HepG2 (cell line): ENCODE data around the gene ZMIZ1. TPM values are rescaled to one million over a fixed set of nuclear protein-coding genes. Genes with fewer than 3 reads are reported as not detected.

Source experiments
- ATAC-seq: fragments of 200-7000 bp; cut with Tn5 transposase; 3 replicates; pipeline ENCODE4 v1.9.1; 2020; ENCODE audit warnings: mild to moderate bottlenecking, moderate library complexity
- BruUV-seq: library from RNA; stranded (reverse); fragments of 400-500 nt; replicated peaks from 2 replicates; lab custom pipeline; 2021; lab: Mats Ljungman, UMichigan
- CTCF ChIA-PET: fragments of 300-600 bp; formaldehyde crosslinking; extraction: SDS; loops from one replicate; lab custom pipeline; 2021; ENCODE audit warnings: low total read pairs, inconsistent platforms, low intra/inter-chr PET ratio; lab: Yijun Ruan, JAX
- POLR2A ChIA-PET: fragments of 350-600 bp; sonication (Branson Sonifier 250); formaldehyde crosslinking; loops from one replicate; lab custom pipeline; 2020; ENCODE audit warnings: antibody characterized with exemption, inconsistent platforms; lab: Yijun Ruan, JAX
- DNase-seq: peaks from one replicate; pipeline ENCODE4 v3.0.0-alpha.2; 2015; ENCODE audit warnings: low spot score
- FAIRE-seq: peaks from 3 replicates; lab custom pipeline; 2011; peaks lifted over from hg19 to GRCh38; lab: Jason Lieb, UNC
- H2AFZ ChIP-seq: one replicate; pipeline ENCODE4 v1.6.1; 2011; ENCODE audit warnings: low read length, inconsistent platforms
- H3K27ac ChIP-seq: fragments of 300-600 bp; 3 replicates; pipeline ENCODE4 v1.8.0; 2011; ENCODE audit warnings: mixed run types, mild to moderate bottlenecking, mixed read lengths, low read length, inconsistent platforms; ENCODE audit not compliant: insufficient read depth; ENCODE audit errors: extremely low read length
- H3K27me3 ChIP-seq, 2 experiments: fragments of 200-600 bp in 1 of 2; 2 replicates in 1 of 2; 3 replicates in 1 of 2; pipeline versions ENCODE4 v1.6.0 to v1.8.0; 2011; ENCODE audit warnings: low read length in 2 of 2, mild to moderate bottlenecking in 2 of 2, moderate library complexity in 2 of 2, inconsistent platforms in 1 of 2; ENCODE audit not compliant: insufficient read depth in 2 of 2, control insufficient read depth in 1 of 2
- H3K36me3 ChIP-seq, 2 experiments: fragments of 200-600 bp in 1 of 2; replicated peaks in 1 of 2; 2 replicates in 1 of 2; 3 replicates in 1 of 2; pipeline versions ENCODE4 v1.5.1 to v1.8.0; 2011; ENCODE audit warnings: low read length in 2 of 2, inconsistent platforms in 1 of 2; ENCODE audit not compliant: insufficient read depth in 2 of 2, control insufficient read depth in 1 of 2
- H3K4me1 ChIP-seq: 2 replicates; pipeline ENCODE4 v1.5.1; 2012; ENCODE audit warnings: low read length, inconsistent platforms; ENCODE audit not compliant: insufficient read depth
- H3K4me2 ChIP-seq: 2 replicates; pipeline ENCODE4 v1.6.0; 2011; ENCODE audit warnings: low read depth, low read length, inconsistent platforms
- H3K4me3 ChIP-seq, 3 experiments: fragments of 200-600 bp in 1 of 3; sonication (generic), shearing (Covaris generic) in 1 of 3; replicated peaks in 1 of 3; 2 replicates each; pipeline ENCODE4 v1.5.1; 2011 to 2016; ENCODE audit warnings: low read length in 3 of 3, inconsistent platforms in 2 of 3, low read depth in 2 of 3, mild to moderate bottlenecking in 2 of 3, control low read depth in 1 of 3, mixed read lengths in 1 of 3; ENCODE audit not compliant: insufficient read depth in 1 of 3
- H3K79me2 ChIP-seq: one replicate; pipeline ENCODE4 v1.6.1; 2011; ENCODE audit warnings: low read length, inconsistent platforms; ENCODE audit not compliant: insufficient read depth
- H3K9ac ChIP-seq: 2 replicates; pipeline ENCODE4 v1.6.0; 2011; ENCODE audit warnings: mild to moderate bottlenecking, low read depth, low read length, inconsistent platforms; ENCODE audit not compliant: insufficient read depth
- H3K9me3 ChIP-seq: 2 replicates; pipeline ENCODE4 v1.5.1; 2012; ENCODE audit warnings: mild to moderate bottlenecking, low read length
- H4K20me1 ChIP-seq: 2 replicates; pipeline ENCODE4 v1.6.0; 2011; ENCODE audit warnings: inconsistent platforms, mild to moderate bottlenecking, low read length, moderate library complexity; ENCODE audit not compliant: insufficient read depth
- GTF2F1 ChIP-seq: fragments of 150-350 bp; IDR thresholded peaks from 2 replicates; pipeline ENCODE4 v1.6.1; 2014; ENCODE audit warnings: low read length
- HNRNPH1 ChIP-seq: fragments of 200-400 bp; formaldehyde crosslinking; optimal IDR thresholded peaks from 2 replicates; pipeline ENCODE3; 2017; ENCODE audit warnings: mild to moderate bottlenecking, low read depth, low read length
- MXD4 ChIP-seq: IDR thresholded peaks from 2 replicates; pipeline ENCODE4 v1.6.1; 2016; ENCODE audit warnings: mild to moderate bottlenecking, missing biosample characterization, missing genetic modification reagents
- NFKBIZ ChIP-seq: IDR thresholded peaks from 2 replicates; pipeline ENCODE4 v1.6.1; 2018; ENCODE audit warnings: missing genetic modification reagents, missing compliant biosample characterization
- RFX3 ChIP-seq: IDR thresholded peaks from 2 replicates; pipeline ENCODE4 v1.6.1; 2016; ENCODE audit warnings: missing biosample characterization, missing genetic modification reagents
- RNF2 ChIP-seq: fragments of 450-650 bp; conservative IDR thresholded peaks from 2 replicates; pipeline ENCODE4 v1.6.1; 2016; ENCODE audit warnings: low read depth
- ZFX ChIP-seq: sonication (generic); formaldehyde crosslinking; IDR thresholded peaks from 2 replicates; pipeline ENCODE4 v1.4.0; 2020; ENCODE audit warnings: mild to moderate bottlenecking, low read depth, missing genetic modification reagents, moderate library complexity
- ZNF557 ChIP-seq: sonication (generic); formaldehyde crosslinking; IDR thresholded peaks from 2 replicates; pipeline ENCODE4 v1.4.0; 2020; ENCODE audit warnings: missing genetic modification reagents
- ZNF569 ChIP-seq: sonication (generic); formaldehyde crosslinking; IDR thresholded peaks from 2 replicates; pipeline ENCODE4 v1.5.0; 2020; ENCODE audit warnings: mild to moderate bottlenecking, missing genetic modification reagents, moderate library complexity, borderline replicate concordance
- ZNF670 ChIP-seq: sonication (generic); formaldehyde crosslinking; IDR thresholded peaks from 2 replicates; pipeline ENCODE4 v1.8.0; 2022; ENCODE audit warnings: mild to moderate bottlenecking, missing genetic modification reagents, borderline replicate concordance
- ZNF724P ChIP-seq: sonication (generic); formaldehyde crosslinking; IDR thresholded peaks from 2 replicates; pipeline ENCODE4 v1.8.0; 2022; ENCODE audit warnings: missing genetic modification reagents, borderline replicate concordance
- ZNF761 ChIP-seq: sonication (generic); formaldehyde crosslinking; conservative IDR thresholded peaks from 2 replicates; pipeline ENCODE4 v1.4.0; 2020; ENCODE audit warnings: mild to moderate bottlenecking, missing genetic modification reagents
- ZZZ3 ChIP-seq: sonication (generic); formaldehyde crosslinking; IDR thresholded peaks from 2 replicates; pipeline ENCODE4 v1.4.0; 2020; ENCODE audit warnings: missing genetic modification reagents, mild to moderate bottlenecking, borderline replicate concordance
- WGBS: methylation state at CpG from one replicate; pipeline ENCODE4 v1.1.6; 2017; ENCODE audit warnings: low lambda C conversion rate; 5-methylcytosine and 5-hydroxymethylcytosine counted together
- in situ Hi-C: cut with HindIII; loops from 2 replicates; pipeline ENCODE4 v1.10.0; 2017; ENCODE audit warnings: low pct_unique_long_range_greater_than_20kb; ENCODE audit not compliant: extremely low pct_ligation_motif_present
- intact Hi-C: fragments of 100-400 bp; cut with micrococcal nuclease; formaldehyde crosslinking; loops from one replicate; pipeline ENCODE4 v1.10.0; 2022; ENCODE audit not compliant: unreplicated experiment
- polyA plus RNA-seq, 8 experiments: library from polyadenylated mRNA; depleted of rRNA in 3 of 8; stranded (reverse) in 7 of 8; unstranded in 1 of 8; fragments of >200 nt; fragmentation: Illumina TruSeq in 4 of 8; extraction: Trizol in 4 of 8; gene quantifications; 2 replicates each; pipeline versions ENCODE4 v1.2.1 to v1.2.3, GENCODE V29; 2011 to 2016; ENCODE audit warnings: low read depth in 4 of 8, missing spikeins in 1 of 8, mixed read lengths in 1 of 8; ENCODE audit not compliant: insufficient read depth in 1 of 8
- total RNA-seq, 5 experiments: library from RNA; depleted of rRNA; stranded (reverse); fragments of >200 nt; fragmentation: Illumina TruSeq; extraction: Trizol; gene quantifications; 2 replicates each; pipeline ENCODE4 v1.2.3, GENCODE V29; 2016; ENCODE audit warnings: low read depth in 1 of 5
- TF ChIP-seq, protein P1 (sequence below): sonication (generic); formaldehyde crosslinking; IDR thresholded peaks from 2 replicates; pipeline ENCODE4 v1.4.0; 2020; ENCODE audit warnings: low read depth, missing genetic modification reagents
- TF ChIP-seq, protein P2 (sequence below), 2 experiments: sonication (generic) in 1 of 2; formaldehyde crosslinking in 1 of 2; IDR thresholded peaks; 2 replicates each; pipeline versions ENCODE4 v1.4.0 to v1.6.1; 2018 to 2020; ENCODE audit warnings: missing genetic modification reagents in 2 of 2, borderline replicate concordance in 1 of 2, low read depth in 1 of 2, mild to moderate bottlenecking in 1 of 2, missing biosample characterization in 1 of 2
- TF ChIP-seq, protein P3 (sequence below): sonication (generic); formaldehyde crosslinking; IDR thresholded peaks from 2 replicates; pipeline ENCODE4 v1.8.0; 2022; ENCODE audit warnings: mild to moderate bottlenecking, missing genetic modification reagents, borderline replicate concordance

The ZMIZ1 gene
- total and polyA plus RNA-seq, 2 of the 13 experiments (the other 11 are each of a cell fraction or from before 2014, with no cell fraction given), result 5.3 to 10.2 TPM

DNA sequence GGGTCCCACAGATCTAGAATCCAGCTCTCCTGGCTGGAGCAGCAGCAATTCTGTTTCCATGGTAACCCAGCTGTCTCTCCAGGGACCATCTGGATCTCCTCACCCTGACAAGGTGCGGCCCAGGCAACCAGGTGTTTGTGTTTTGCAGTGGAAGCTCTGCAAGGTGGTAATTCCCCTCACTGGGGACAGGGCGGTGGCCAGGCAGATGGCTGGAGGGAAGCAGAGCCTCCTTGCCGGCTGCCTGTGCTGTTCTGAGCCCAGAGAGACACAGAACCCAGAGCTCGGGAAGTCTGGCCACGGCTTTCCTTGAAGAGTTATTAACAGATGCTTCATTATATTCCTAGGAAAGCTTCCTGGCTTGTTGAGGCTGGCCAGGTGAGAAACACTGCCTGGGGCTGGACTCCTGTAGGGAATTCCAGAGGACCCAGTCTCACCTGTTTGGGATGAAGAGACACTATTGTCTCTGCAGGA lies 160.3 kb downstream of the ZMIZ1 start:
- FAIRE-seq (no peak), DNase-seq (no peak), ATAC-seq (no peak)
- intact Hi-C loops, result no loop called here
- Histone ChIP-seq H3K36me3 (peaks cover 40 to 90% of the 10 kb centered on the region in 2 experiments; a peak in 4 of 5 replicates), H3K27me3 (no peaks in the 10 kb centered on the region), H4K20me1 (peaks cover 8% of the 10 kb centered on the region; the same call in 1 of the 2 replicates), H2AFZ (no peak overlapping the region), H3K4me1 (no peaks in the 10 kb centered on the region), H3K4me2 (no peak overlapping the region), H3K9ac (no peak overlapping the region), H3K4me3 (no peak overlapping the region), H3K79me2 (no peaks in the 10 kb centered on the region), H3K9me3 (no peaks in the 10 kb centered on the region), H3K27ac (no peak overlapping the region)
- ChIA-PET POLR2A (no interaction called here), CTCF (no interaction called here)
- WGBS, result 100% methylated on average over 5 of the region's 5 CpGs
- BruUV-seq, result no TSS peak
- in situ Hi-C loops, result no loop called here
- TF ChIP-seq, protein P1, sequence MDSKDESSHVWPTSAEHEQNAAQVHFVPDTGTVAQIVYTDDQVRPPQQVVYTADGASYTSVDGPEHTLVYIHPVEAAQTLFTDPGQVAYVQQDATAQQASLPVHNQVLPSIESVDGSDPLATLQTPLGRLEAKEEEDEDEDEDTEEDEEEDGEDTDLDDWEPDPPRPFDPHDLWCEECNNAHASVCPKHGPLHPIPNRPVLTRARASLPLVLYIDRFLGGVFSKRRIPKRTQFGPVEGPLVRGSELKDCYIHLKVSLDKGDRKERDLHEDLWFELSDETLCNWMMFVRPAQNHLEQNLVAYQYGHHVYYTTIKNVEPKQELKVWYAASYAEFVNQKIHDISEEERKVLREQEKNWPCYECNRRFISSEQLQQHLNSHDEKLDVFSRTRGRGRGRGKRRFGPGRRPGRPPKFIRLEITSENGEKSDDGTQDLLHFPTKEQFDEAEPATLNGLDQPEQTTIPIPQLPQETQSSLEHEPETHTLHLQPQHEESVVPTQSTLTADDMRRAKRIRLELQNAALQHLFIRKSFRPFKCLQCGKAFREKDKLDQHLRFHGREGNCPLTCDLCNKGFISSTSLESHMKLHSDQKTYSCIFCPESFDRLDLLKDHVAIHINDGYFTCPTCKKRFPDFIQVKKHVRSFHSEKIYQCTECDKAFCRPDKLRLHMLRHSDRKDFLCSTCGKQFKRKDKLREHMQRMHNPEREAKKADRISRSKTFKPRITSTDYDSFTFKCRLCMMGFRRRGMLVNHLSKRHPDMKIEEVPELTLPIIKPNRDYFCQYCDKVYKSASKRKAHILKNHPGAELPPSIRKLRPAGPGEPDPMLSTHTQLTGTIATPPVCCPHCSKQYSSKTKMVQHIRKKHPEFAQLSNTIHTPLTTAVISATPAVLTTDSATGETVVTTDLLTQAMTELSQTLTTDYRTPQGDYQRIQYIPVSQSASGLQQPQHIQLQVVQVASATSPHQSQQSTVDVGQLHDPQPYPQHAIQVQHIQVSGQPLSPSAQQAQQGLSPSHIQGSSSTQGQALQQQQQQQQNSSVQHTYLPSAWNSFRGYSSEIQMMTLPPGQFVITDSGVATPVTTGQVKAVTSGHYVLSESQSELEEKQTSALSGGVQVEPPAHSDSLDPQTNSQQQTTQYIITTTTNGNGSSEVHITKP (CRISPR knock-in tag), result no peak
- TF ChIP-seq ZNF670 (no peak), RNF2 (no peak), ZFX (no peak), ZZZ3 (no peak), ZNF557 (CRISPR knock-in tag) (no peak), NFKBIZ (no peak), ZNF724P (no peak), MXD4 (CRISPR knock-in tag) (no peak), ZNF761 (CRISPR knock-in tag) (no peak), GTF2F1 (no peak), RFX3 (CRISPR knock-in tag) (no peak), HNRNPH1 (no peak), ZNF569 (CRISPR knock-in tag) (no peak)
- TF ChIP-seq, protein P2, sequence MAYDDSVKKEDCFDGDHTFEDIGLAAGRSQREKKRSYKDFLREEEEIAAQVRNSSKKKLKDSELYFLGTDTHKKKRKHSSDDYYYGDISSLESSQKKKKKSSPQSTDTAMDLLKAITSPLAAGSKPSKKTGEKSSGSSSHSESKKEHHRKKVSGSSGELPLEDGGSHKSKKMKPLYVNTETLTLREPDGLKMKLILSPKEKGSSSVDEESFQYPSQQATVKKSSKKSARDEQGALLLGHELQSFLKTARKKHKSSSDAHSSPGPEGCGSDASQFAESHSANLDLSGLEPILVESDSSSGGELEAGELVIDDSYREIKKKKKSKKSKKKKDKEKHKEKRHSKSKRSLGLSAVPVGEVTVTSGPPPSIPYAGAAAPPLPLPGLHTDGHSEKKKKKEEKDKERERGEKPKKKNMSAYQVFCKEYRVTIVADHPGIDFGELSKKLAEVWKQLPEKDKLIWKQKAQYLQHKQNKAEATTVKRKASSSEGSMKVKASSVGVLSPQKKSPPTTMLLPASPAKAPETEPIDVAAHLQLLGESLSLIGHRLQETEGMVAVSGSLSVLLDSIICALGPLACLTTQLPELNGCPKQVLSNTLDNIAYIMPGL (CRISPR knock-in tag; IDR thresholded peaks at IDR 0.05; ENCODE audit: borderline replicate concordance in 1 of 2, low read depth in 1 of 2), result no peak
- TF ChIP-seq, protein P3, sequence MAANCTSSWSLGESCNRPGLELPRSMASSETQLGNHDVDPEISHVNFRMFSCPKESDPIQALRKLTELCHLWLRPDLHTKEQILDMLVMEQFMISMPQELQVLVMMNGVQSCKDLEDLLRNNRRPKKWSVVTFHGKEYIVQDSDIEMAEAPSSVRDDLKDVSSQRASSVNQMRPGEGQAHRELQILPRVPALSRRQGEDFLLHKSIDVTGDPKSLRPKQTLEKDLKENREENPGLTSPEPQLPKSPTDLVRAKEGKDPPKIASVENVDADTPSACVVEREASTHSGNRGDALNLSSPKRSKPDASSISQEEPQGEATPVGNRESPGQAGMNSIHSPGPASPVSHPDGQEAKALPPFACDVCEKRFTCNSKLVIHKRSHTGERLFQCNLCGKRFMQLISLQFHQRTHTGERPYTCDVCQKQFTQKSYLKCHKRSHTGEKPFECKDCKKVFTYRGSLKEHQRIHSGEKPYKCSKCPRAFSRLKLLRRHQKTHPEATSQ (CRISPR knock-in tag), result no peak
